Mononuclear cell (primary cell): ENCODE measurements around the gene CFI. TPM values are rescaled to one million over a fixed set of nuclear protein-coding genes. Genes with fewer than 3 reads are reported as not detected.

ENCODE experiments used
- H3K27me3 ChIP-seq: 2 replicates; pipeline ENCODE4 v1.6.0; 2011; ENCODE audit warnings: low read length, control low read depth; ENCODE audit not compliant: insufficient read depth
- H3K4me1 ChIP-seq: 2 replicates; pipeline ENCODE4 v1.5.1; 2011; ENCODE audit warnings: mild to moderate bottlenecking, low read length, control low read depth; ENCODE audit not compliant: insufficient read depth
- H3K4me3 ChIP-seq: 2 replicates; pipeline ENCODE4 v1.5.1; 2011; ENCODE audit warnings: mild to moderate bottlenecking, low read length, moderate library complexity
- H3K9me3 ChIP-seq: 2 replicates; pipeline ENCODE4 v1.5.1; 2011; ENCODE audit warnings: low read depth, mild to moderate bottlenecking, control low read depth, low read length
- total RNA-seq: library from RNA; depleted of rRNA; stranded (reverse); fragments of >200 nt; gene quantifications from one replicate; pipeline ENCODE4 v1.2.3, GENCODE V29; 2012

CFI gene
- total RNA-seq: under 0.01 TPM

DNA sequence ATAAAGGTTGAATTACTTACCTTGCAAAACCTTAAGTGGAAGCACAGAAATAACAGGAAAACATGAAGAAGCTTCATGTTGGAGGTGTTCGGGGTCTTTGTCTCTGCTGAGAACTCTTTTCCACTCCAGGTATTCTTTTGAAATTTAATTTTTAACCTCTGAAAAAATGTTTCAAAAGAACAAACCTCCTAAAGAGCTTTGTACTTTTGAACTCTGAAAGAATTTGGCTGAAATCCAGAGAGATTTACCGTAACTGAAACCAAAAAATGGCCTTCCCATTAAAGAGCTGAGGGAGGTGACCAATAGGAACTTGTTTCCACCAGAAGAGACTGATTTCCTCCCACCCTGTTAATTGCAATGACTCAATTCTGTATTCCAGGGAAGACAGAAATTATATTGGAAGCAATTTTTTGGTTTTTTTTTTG is at the start of gene CFI:
TSS of gene CFI (minus strand) at position 105 of the 425 bp plus-strand sequence. CDS start at position 77, 28 bp downstream.
- H3K9me3 ChIP-seq: no peaks in the 10 kb centered on the region
- H3K4me3 ChIP-seq: no peak within 1 kb of the TSS
- no peaks in the 10 kb centered on the region for H3K4me1 ChIP-seq
- no peaks in the 10 kb centered on the region for H3K27me3 ChIP-seq

DNA sequence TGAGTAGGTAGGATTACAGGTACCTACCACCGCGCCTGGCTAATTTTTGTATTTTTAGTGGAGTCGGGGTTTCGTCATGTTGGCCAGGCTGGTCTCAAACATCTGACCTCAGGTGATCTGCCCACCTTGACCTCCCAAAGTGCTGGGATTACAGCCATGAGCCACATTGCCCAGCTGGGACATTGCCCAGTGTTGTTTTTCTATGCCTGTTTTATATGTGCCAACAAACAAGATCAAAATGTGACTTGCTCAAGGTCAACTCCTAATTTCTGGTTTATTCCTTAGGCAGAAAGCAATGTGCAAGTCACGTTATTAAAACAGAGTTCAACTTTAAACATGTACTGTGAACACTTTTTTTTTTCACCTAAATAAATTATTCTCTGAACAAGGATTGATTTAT is 48.8 kb upstream of the CFI start:
- Histone ChIP-seq H3K27me3 (no peaks in the 10 kb centered on the region), H3K9me3 (no peaks in the 10 kb centered on the region), H3K4me3 (no peak overlapping the region), H3K4me1 (no peaks in the 10 kb centered on the region)

DNA sequence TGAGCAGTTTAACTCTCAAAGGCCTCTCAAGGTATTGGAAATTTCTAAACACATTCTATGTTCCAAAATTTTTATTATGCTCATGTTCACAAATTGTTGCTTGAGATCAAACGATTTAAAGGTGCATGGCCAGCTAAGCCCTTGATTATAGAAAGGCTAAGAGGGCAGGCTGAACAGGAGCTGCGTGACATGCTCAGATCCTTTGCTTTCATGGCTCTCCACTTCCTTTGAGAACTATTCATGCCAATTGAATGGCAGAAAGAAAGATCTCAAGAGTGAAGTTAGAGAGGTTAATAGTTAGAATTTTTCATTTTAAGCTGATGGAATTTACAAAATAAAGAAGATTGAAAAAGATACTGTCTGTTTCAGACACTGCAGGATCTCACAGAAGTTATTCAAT is 46.7 kb upstream of the CFI start:
- Histone ChIP-seq H3K4me1 (no peaks in the 10 kb centered on the region), H3K4me3 (no peak overlapping the region), H3K27me3 (no peaks in the 10 kb centered on the region), H3K9me3 (no peaks in the 10 kb centered on the region)

DNA sequence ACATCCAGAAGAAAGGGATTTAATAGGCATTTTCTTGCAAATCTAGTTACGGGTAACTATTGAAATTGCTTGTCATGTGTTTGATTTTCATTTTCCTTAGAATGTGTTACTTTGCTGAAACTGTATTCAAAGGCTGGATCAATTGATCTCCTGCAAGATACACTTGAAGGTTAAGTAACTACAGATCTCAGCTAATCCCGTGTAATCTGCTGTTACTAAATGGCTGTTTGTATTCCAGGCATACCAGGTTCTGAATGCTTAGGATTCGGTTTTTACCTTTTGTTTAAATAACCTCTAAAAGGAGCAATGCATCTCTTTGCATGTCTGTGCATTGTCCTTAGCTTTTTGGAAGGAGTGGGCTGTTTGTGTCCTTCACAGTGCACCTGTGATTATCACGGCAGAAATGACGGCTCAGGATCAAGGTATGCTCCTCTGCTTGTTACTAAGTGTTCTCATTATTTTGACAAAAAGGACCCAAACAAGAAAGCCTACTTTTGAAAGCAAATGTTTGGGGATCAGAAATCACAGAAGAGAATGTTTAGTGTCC is 46.2 kb upstream of the CFI start, which contains the start of gene LRIT3:
TSS of gene LRIT3 (plus strand) at position 212 of the 547 bp plus-strand sequence. CDS start at position 307, 95 bp downstream.
- Histone ChIP-seq H3K4me1 (no peaks in the 10 kb centered on the region), H3K27me3 (no peaks in the 10 kb centered on the region), H3K9me3 (no peaks in the 10 kb centered on the region), H3K4me3 (no peak within 1 kb of the TSS)

DNA sequence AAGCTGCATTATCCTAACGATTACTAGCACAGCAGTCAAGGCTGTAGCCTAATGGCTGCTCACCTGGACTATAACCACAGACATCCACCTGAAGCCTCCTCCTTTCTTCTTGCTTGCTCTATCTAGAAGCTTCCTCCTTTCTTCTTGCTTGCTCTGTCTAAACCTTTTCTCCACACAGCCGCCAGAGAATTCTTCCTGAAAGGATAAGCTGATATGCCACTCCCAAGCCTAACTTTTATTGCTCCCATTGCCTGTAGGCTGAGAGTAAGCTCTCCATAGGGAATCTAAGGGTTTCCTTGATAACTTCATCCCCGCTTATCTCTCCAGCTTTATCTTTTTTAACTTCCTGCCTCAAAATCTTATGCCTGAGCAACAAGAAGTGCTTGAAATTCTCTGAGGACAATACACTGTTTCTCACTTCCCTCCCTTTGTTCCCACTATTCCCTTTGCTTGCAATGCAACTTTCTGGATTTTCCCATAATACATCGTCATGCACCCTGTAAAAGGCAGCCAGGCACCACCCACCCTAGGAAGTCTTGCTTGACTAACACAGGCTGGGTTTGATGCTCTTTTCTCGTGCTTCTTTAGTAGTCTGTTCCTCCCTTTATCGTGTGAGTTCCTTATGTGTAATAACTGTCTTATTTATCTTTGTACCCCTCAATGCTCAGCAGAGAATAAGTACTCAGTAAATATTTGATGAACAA is 44.7 kb upstream of the CFI start:
- no peaks in the 10 kb centered on the region for H3K4me1 ChIP-seq
- no peak overlapping the region for H3K4me3 ChIP-seq
- H3K27me3 ChIP-seq: no peaks in the 10 kb centered on the region
- no peaks in the 10 kb centered on the region for H3K9me3 ChIP-seq

DNA sequence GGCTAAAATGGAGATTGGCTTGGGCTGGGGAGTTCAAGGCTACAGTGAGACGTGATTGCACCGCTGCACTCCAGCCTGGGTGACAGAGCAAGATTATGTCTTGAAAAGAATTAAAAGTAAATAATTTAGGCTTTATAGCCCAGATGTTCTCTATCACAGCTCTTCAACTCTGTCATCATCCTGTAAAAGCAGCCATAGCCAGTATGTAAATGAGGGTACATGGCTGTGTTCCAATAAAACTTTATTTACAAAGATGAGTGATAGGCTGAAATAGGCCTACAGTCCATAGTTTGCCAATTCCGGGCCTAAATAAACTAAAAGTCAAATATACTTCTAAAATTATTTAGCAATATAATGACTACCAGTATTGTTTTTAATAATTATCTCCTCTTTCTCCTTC is 35.2 kb upstream of the CFI start:
- H3K9me3 ChIP-seq: no peaks in the 10 kb centered on the region
- H3K4me1 ChIP-seq: no peaks in the 10 kb centered on the region
- H3K27me3 ChIP-seq: no peaks in the 10 kb centered on the region
- no peak overlapping the region for H3K4me3 ChIP-seq

DNA sequence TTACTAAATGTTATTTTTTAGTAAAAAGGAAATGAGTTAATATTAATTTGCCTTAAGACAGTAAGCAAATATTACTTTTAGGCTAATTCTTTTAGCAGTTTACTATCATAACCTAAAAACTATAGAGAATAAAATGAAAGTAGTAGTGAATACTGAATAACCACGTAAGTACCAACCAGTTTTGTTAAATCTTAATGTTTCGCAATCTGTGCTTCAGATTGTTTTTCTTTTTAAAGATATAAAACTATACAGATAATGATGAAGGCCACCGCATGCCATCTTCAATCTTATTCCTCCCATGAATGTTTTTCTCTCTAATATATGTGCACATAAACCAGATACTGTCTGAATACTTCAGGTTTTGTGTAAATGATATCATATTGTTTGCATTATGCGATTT is 32.0 kb upstream of the CFI start:
- Histone ChIP-seq H3K27me3 (no peaks in the 10 kb centered on the region), H3K9me3 (no peaks in the 10 kb centered on the region), H3K4me3 (no peak overlapping the region), H3K4me1 (no peaks in the 10 kb centered on the region)

DNA sequence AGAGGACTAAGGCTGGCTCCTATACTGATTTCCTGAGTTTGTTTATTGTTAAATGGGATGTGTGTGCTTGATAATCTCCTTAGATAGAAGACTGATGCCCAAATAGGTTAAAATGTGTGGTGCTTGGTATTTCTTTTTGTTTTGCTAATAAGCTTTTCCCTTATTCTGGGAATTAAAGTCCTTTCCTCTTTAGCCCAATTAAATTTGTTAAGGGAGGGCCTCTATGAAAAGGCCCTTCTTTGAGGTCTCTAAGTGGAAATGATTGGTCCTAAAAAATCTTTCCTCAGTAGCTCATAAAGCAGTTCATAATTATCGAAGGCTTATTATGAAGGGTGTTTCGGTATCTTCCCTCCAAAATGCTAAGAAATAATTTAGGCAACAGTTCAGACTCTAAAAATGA is 25.9 kb upstream of the CFI start, which contains the start of gene RRH:
TSS of gene RRH (plus strand) at position 301 of the 400 bp plus-strand sequence. CDS start at position 357, 56 bp downstream.
- no peaks in the 10 kb centered on the region for H3K27me3 ChIP-seq
- no peak within 1 kb of the TSS for H3K4me3 ChIP-seq
- H3K9me3 ChIP-seq: no peaks in the 10 kb centered on the region
- H3K4me1 ChIP-seq: no peaks in the 10 kb centered on the region

DNA sequence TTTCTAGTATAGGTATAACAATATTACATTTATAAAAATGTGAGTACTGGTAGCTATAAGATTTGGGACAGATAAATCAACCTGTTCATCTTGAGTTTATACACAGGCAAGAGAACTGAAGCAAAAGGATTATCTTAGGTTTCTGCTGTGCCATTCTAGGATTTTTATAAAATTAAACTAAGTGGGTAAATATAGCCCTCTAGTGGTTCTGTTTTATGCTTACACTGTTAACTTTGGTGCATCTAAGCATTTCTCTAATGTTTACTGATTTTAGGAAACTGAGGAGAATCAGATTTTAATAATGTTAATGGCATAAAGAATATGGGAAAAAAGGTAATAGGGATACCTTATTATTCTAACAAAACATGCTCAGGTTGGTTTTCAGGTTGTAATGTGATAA is 24.9 kb upstream of the CFI start:
- H3K9me3 ChIP-seq: no peaks in the 10 kb centered on the region

DNA sequence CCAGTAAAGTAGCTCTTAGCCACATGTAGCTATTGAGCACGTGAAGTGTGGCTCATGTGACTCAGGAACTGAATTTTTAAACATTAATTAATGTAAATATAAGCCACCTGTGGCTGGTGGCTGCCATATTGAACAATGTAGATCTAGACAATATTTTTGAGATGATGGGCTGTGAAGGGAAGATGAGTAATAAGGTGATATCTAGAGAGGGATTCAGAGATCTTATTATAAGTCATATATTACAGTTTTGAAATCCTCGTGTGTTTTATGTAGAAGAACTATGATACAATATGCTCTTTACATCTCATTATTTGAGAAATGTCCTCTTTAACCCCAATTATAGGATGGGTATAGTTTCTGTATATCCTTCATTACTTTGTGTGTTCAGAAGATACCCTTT is 19.4 kb upstream of the CFI start:
- Histone ChIP-seq H3K9me3 (no peaks in the 10 kb centered on the region), H3K4me3 (no peak overlapping the region), H3K4me1 (peaks cover 10% of the 10 kb centered on the region), H3K27me3 (no peaks in the 10 kb centered on the region)

More for the DNA sequence above, 24.9 kb upstream of the CFI start:
- Histone ChIP-seq H3K4me1 (no peaks in the 10 kb centered on the region), H3K27me3 (no peaks in the 10 kb centered on the region), H3K4me3 (no peak overlapping the region)

DNA sequence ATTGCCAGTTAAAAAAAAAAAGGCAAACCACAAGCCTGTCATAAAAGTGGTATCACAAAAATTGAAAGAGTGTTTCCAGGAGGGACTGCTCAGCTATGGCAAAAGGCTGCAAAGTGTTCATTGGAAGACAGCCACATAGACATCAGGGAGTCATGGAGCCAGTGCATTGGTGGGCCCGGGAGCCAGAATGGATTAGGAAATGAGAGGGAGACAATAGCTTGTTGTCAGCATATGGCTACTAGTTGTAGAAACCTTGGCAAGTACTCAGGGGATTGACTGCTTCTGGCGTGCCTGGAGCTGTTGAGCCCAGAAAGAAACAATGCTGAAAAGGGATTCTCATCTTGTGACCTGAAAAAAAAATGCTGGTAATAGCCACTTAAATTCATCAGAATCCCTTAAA is 18.8 kb upstream of the CFI start:
- Histone ChIP-seq H3K27me3 (no peaks in the 10 kb centered on the region), H3K4me3 (no peak overlapping the region), H3K9me3 (no peaks in the 10 kb centered on the region), H3K4me1 (peaks cover 14% of the 10 kb centered on the region)

DNA sequence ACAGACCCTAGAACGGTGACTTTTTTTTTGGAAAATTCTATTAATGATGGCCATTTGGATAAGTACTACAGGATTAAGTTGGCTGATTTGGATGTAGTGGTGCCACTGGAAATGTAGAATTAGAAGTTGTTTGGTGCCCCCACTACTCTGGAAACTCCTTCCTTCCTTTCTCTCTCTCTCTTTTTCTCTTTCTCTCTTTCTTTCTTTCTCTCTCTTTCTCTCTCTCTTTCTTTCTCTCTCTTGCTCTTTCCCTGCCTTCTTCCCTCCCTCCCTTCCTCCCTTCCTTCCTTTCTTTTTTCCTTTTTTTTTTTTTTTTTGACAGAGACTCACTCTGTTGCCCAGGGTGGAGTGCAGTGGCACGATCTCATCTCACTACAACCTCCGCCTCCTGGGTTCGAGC is 16.5 kb upstream of the CFI start:
- Histone ChIP-seq H3K27me3 (no peaks in the 10 kb centered on the region), H3K4me1 (peaks cover 17% of the 10 kb centered on the region), H3K9me3 (no peaks in the 10 kb centered on the region), H3K4me3 (no peak overlapping the region)

DNA sequence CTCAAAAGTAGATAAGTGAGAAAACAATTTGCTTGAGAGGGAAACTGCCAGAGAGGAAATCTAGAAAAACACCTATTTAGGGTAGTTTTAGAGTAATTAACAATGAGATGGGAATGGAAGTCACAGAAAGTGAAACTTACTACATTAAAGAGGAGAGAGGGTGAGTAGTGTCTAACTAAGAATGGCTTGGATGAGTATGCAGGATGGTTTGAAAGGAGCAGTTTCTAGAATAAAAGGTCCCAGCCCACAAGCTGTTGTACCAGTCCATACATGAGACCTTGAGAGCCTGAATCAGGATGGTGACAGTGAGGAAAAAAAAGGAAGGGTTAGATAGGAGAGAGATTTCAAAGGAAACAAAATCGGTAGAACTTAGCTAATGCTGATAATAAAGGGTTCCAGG is 15.1 kb upstream of the CFI start:
- Histone ChIP-seq H3K4me3 (no peak overlapping the region), H3K27me3 (no peaks in the 10 kb centered on the region), H3K9me3 (no peaks in the 10 kb centered on the region), H3K4me1 (peaks cover 17% of the 10 kb centered on the region)

DNA sequence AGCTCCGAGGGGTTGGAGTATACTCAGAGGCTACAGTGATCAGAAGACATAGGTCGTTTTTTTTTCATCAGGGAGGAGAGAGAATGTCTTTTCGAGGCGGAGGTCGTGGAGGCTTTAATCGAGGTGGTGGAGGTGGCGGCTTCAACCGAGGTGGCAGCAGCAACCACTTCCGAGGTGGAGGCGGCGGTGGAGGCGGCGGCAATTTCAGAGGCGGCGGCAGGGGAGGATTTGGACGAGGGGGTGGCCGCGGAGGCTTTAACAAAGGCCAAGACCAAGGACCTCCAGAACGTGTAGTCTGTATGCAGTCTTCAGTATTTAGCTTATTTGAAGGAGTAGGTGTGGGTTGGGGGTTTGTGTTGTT is 14.3 kb upstream of the CFI start:
- Histone ChIP-seq H3K4me3 (peak overlapping the region; percentile 72), H3K9me3 (no peaks in the 10 kb centered on the region), H3K27me3 (no peaks in the 10 kb centered on the region), H3K4me1 (peaks cover 17% of the 10 kb centered on the region)

DNA sequence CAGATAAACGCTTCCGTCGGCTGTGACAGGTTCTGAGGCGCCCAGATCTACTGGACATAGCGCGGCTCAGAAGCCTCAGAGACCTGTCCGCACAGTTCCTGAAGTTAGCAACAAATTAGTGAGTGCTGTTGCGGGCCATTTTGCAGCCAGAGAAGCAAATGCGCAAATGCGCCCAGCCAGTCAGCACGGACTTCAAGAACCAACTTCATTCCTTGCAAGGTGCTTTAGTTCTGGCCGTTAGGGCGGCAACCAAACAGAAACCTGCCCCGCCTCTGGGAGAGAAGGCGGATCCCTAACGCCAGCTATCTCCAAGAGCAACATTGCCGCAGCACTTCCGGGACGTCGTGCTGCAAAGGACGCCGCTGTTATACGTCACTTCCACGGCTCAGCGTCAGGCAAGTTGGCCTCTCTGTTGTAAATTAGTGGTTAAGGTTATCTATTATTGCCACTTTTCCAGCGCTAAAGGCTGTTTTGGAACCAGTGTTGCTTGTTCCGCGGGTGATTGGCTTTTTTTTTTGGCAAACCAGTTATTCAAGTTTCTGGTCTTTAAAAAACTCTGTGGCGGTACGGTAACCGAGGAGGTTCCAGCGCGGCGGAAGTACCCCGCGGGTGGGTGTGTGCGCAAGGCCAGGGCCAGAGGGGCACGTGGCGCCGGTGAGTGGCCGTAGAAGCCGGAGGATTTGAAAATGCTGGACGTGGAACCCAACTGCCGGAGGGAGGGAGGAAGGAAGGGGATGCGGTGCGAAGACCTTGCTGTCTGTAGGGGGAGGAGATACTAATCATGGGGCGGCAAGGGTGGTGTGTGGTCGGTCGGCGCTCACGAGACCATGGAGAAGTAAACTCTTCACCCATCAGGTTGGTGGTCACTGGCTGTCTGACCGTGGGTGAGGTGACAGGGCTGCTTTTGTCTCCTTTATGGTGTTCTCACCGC is 13.6 kb upstream of the CFI start, which contains the start of gene GAR1:
TSS of gene GAR1 (plus strand) at position 612 of the 931 bp plus-strand sequence. CDS start 403 bp downstream, outside the sequence.
- H3K27me3 ChIP-seq: no peaks in the 10 kb centered on the region

More for the DNA sequence above, 13.6 kb upstream of the CFI start, which contains the start of gene GAR1:
- H3K4me3 ChIP-seq: peak within 1 kb of the TSS; percentile 72
- no peaks in the 10 kb centered on the region for H3K9me3 ChIP-seq
- H3K4me1 ChIP-seq: peaks cover 17% of the 10 kb centered on the region
